ENCODE data around the gene C1orf141. TPM values are rescaled to one million over a fixed set of nuclear protein-coding genes. Genes with fewer than 3 reads are reported as not detected.

The C1orf141 gene
- total RNA-seq, 3 donors from 2014 or later, result not detected

Other genes starting within 250 kb of the C1orf141 start
- gene DNAI4, start 210.1 kb downstream of the C1orf141 start, total RNA-seq, result 10 to 100 TPM in 2 of 3 donors, 1 to 10 TPM in 1; 9.4 to 26.2 (median 24.3) TPM
- gene MIER1, start 210.0 kb downstream of the C1orf141 start, total RNA-seq, result 10 to 100 TPM; 42.4 to 51.1 (median 43.9) TPM
- gene SLC35D1, start 80.8 kb downstream of the C1orf141 start, total RNA-seq, result 10 to 100 TPM; 10.8 to 16.0 (median 11.5) TPM
- not detected for gene IL23R, start 31.5 kb upstream of the C1orf141 start, total RNA-seq
- gene IL12RB2, start 172.9 kb upstream of the C1orf141 start, total RNA-seq, result 1 to 10 TPM in 1 of 3 donors, under 1 TPM in 2; 0.33 to 5.1 (median 0.59) TPM